ENCODE data around the gene GPAT3.
"Not testable (repeated sequence)": the region's sequence is repeated elsewhere in the genome, so short reads cannot be mapped to it uniquely, and the experiment has no call there.

Gene GPAT3

GRCh38 chr4:83548151-83548905 is 12.4 kb downstream of the GPAT3 start:
- in situ Hi-C loops (cut with MboI; ENCODE audit: low sequenced_read_pairs): no loop called here

- in situ Hi-C loops (cut with MboI; ENCODE audit: low sequenced_read_pairs): no loop called here
These were observed 16.2 kb downstream of the GPAT3 start for GRCh38 chr4:83552083-83552482.

- in situ Hi-C loops (cut with MboI; ENCODE audit: low sequenced_read_pairs): no loop called here
These were observed 17.0 kb downstream of the GPAT3 start for GRCh38 chr4:83552924-83553323.

- in situ Hi-C loops (cut with MboI; ENCODE audit: low sequenced_read_pairs): no loop called here
These were observed 20.2 kb downstream of the GPAT3 start for GRCh38 chr4:83556006-83556707.

- in situ Hi-C loops (cut with MboI; ENCODE audit: low sequenced_read_pairs): no loop called here
These were observed 20.9 kb downstream of the GPAT3 start for GRCh38 chr4:83556816-83557215.

GRCh38 chr4:83558059-83558653 is 22.2 kb downstream of the GPAT3 start:
- in situ Hi-C loops (cut with MboI; ENCODE audit: low sequenced_read_pairs): no loop called here

GRCh38 chr4:83558680-83559079 is 22.8 kb downstream of the GPAT3 start:
- in situ Hi-C loops (cut with MboI; ENCODE audit: low sequenced_read_pairs): no loop called here

GRCh38 chr4:83560523-83560922 is 24.6 kb downstream of the GPAT3 start:
- in situ Hi-C loops (cut with MboI; ENCODE audit: low sequenced_read_pairs): no loop called here

GRCh38 chr4:83561381-83561780 is 25.5 kb downstream of the GPAT3 start:
- in situ Hi-C loops (cut with MboI; ENCODE audit: low sequenced_read_pairs): no loop called here

GRCh38 chr4:83563998-83564397 is 28.1 kb downstream of the GPAT3 start:
- in situ Hi-C loops (cut with MboI; ENCODE audit: low sequenced_read_pairs): no loop called here

- in situ Hi-C loops (cut with MboI; ENCODE audit: low sequenced_read_pairs): no loop called here
These were observed 32.2 kb downstream of the GPAT3 start for GRCh38 chr4:83568062-83568461.

GRCh38 chr4:83569429-83569828 is 33.5 kb downstream of the GPAT3 start:
- in situ Hi-C loops (cut with MboI; ENCODE audit: low sequenced_read_pairs): no loop called here

- in situ Hi-C loops (cut with MboI; ENCODE audit: low sequenced_read_pairs): no loop called here
These were observed 34.1 kb downstream of the GPAT3 start for GRCh38 chr4:83569987-83570386.

- in situ Hi-C loops (cut with MboI; ENCODE audit: low sequenced_read_pairs): no loop called here
These were observed 36.9 kb downstream of the GPAT3 start for GRCh38 chr4:83572848-83573247.

GRCh38 chr4:83574247-83574646 is 38.3 kb downstream of the GPAT3 start:
- in situ Hi-C loops (cut with MboI; ENCODE audit: low sequenced_read_pairs): no loop called here

- in situ Hi-C loops (cut with MboI; ENCODE audit: low sequenced_read_pairs): not testable (repeated sequence)
These were observed 40.3 kb downstream of the GPAT3 start for GRCh38 chr4:83576237-83576636.

GRCh38 chr4:83581411-83582288 is 45.7 kb downstream of the GPAT3 start:
- in situ Hi-C loops (cut with MboI; ENCODE audit: low sequenced_read_pairs): no loop called here

- in situ Hi-C loops (cut with MboI; ENCODE audit: low sequenced_read_pairs): no loop called here
These were observed 46.4 kb downstream of the GPAT3 start for GRCh38 chr4:83582289-83582785.

- in situ Hi-C loops (cut with MboI; ENCODE audit: low sequenced_read_pairs): no loop called here
These were observed 50.1 kb downstream of the GPAT3 start for GRCh38 chr4:83585982-83586508.

GRCh38 chr4:83589279-83589678 is 53.4 kb downstream of the GPAT3 start:
- in situ Hi-C loops (cut with MboI; ENCODE audit: low sequenced_read_pairs): no loop called here

- in situ Hi-C loops (cut with MboI; ENCODE audit: low sequenced_read_pairs): no loop called here
These were observed 55.1 kb downstream of the GPAT3 start for GRCh38 chr4:83591056-83591455.
